A673 (cell line): ENCODE results near the gene CCDC148.

Experiments
- EZH2 ChIP-seq: fragments of 200-600 bp; sonication (generic); IDR thresholded peaks from 2 replicates; pipeline ENCODE4 v1.6.1; 2017; ENCODE audit warnings: borderline replicate concordance, low read depth, mild to moderate bottlenecking, mixed read lengths, antibody characterized with exemption, low read length; ENCODE audit not compliant: poor library complexity, severe bottlenecking
- TF ChIP-seq, protein P1 (sequence below): fragments of 300-800, 200-600 bp; sonication (generic); conservative IDR thresholded peaks from 2 replicates; pipeline ENCODE4 v1.5.1; 2017; ENCODE audit warnings: low read depth, mild to moderate bottlenecking, antibody characterized with exemption, low read length, moderate library complexity, mixed read lengths

DNA sequence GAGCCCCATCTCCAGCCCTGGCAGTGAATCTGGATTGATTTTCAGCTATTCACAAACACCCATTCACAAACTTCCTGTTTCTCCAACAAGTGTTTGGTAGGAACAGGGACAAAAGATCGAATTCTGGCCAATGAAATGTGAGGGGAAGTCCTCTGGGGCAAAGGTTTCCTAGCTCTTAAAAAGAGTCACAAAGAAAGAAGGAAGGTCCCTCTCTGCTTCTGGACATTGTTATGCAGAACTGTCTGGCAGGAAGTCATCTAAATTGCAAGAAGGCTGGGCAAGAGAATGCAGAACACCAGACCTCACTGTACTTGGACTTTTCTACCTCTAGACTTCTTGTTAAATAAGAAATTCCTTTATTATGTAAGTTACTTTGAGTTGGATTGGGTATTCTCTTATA lies 137.3 kb downstream of the CCDC148 start:
- no peak for TF ChIP-seq EZH2
- TF ChIP-seq, protein P1, sequence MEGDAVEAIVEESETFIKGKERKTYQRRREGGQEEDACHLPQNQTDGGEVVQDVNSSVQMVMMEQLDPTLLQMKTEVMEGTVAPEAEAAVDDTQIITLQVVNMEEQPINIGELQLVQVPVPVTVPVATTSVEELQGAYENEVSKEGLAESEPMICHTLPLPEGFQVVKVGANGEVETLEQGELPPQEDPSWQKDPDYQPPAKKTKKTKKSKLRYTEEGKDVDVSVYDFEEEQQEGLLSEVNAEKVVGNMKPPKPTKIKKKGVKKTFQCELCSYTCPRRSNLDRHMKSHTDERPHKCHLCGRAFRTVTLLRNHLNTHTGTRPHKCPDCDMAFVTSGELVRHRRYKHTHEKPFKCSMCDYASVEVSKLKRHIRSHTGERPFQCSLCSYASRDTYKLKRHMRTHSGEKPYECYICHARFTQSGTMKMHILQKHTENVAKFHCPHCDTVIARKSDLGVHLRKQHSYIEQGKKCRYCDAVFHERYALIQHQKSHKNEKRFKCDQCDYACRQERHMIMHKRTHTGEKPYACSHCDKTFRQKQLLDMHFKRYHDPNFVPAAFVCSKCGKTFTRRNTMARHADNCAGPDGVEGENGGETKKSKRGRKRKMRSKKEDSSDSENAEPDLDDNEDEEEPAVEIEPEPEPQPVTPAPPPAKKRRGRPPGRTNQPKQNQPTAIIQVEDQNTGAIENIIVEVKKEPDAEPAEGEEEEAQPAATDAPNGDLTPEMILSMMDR = no peak
